Loucy (cell line): ENCODE results near the gene LHPP.
"Not testable (repeated sequence)": the region's sequence is repeated elsewhere in the genome, so short reads cannot be mapped to it uniquely, and the experiment has no call there.

Experiments
- H2AFZ ChIP-seq: fragments of 200-600 bp; sonication (generic); 2 replicates; pipeline ENCODE4 v1.6.0; 2016; ENCODE audit warnings: antibody characterized with exemption, mild to moderate bottlenecking, low read length, moderate library complexity
- H3F3A ChIP-seq: fragments of 200-600 bp; 2 replicates; pipeline ENCODE4 v1.6.0; 2016; ENCODE audit warnings: antibody characterized with exemption, low read depth, mild to moderate bottlenecking
- H3K27me3 ChIP-seq: fragments of 200-600 bp; sonication (generic); 2 replicates; pipeline ENCODE4 v1.6.1; 2014; ENCODE audit warnings: low read length, mild to moderate bottlenecking; ENCODE audit not compliant: insufficient read depth, poor library complexity, severe bottlenecking
- H3K36me3 ChIP-seq: fragments of 200-600 bp; sonication (generic); 2 replicates; pipeline ENCODE4 v1.6.1; 2016; ENCODE audit warnings: low read length; ENCODE audit not compliant: insufficient read depth
- H3K4me1 ChIP-seq: fragments of 200-600 bp; sonication (generic); 2 replicates; pipeline ENCODE4 v1.5.1; 2014; ENCODE audit warnings: low read length, mild to moderate bottlenecking; ENCODE audit not compliant: insufficient read depth, poor library complexity, severe bottlenecking
- H3K4me2 ChIP-seq: fragments of 200-600 bp; sonication (generic); 2 replicates; pipeline ENCODE4 v1.6.0; 2014; ENCODE audit warnings: antibody characterized with exemption, low read length, low read depth, mild to moderate bottlenecking; ENCODE audit not compliant: poor library complexity, severe bottlenecking
- H3K4me3 ChIP-seq: fragments of 200-600 bp; sonication (generic); 2 replicates; pipeline ENCODE4 v1.5.1; 2014; ENCODE audit warnings: low read length, mild to moderate bottlenecking, mixed read lengths; ENCODE audit not compliant: poor library complexity, severe bottlenecking
- H3K79me2 ChIP-seq: fragments of 200-600 bp; sonication (generic); 2 replicates; pipeline ENCODE4 v1.6.1; 2014; ENCODE audit warnings: low read length; ENCODE audit not compliant: insufficient read depth
- H3K9ac ChIP-seq: fragments of 200-600 bp; sonication (generic); 2 replicates; pipeline ENCODE4 v1.6.0; 2014; ENCODE audit warnings: mild to moderate bottlenecking, low read depth, low read length, moderate library complexity; ENCODE audit not compliant: poor library complexity, severe bottlenecking
- H3K9me2 ChIP-seq: fragments of 200-600 bp; sonication (generic); replicated peaks from 2 replicates; pipeline ENCODE4 v1.6.1; 2016; ENCODE audit warnings: low read depth, low read length, mixed read lengths
- H3K9me3 ChIP-seq: fragments of 200-600 bp; sonication (generic); 2 replicates; pipeline ENCODE4 v1.6.1; 2014; ENCODE audit warnings: mild to moderate bottlenecking, antibody characterized with exemption, low read length, low read depth; ENCODE audit not compliant: insufficient read depth
- H4K20me1 ChIP-seq: fragments of 200-600 bp; sonication (generic); 2 replicates; pipeline ENCODE4 v1.6.0; 2014; ENCODE audit warnings: antibody characterized with exemption, low read length, mild to moderate bottlenecking; ENCODE audit not compliant: insufficient read depth, poor library complexity, severe bottlenecking
- CTCF ChIP-seq: fragments of 200-600 bp; sonication (generic); conservative IDR thresholded peaks from 2 replicates; pipeline ENCODE4 v1.5.1; 2014; ENCODE audit warnings: mild to moderate bottlenecking, antibody characterized with exemption, low read length
- EZH2phosphoT487 ChIP-seq: fragments of 200-600 bp; IDR thresholded peaks from 2 replicates; pipeline ENCODE4 v1.6.1; 2018; ENCODE audit warnings: antibody characterized with exemption, mild to moderate bottlenecking, moderate library complexity, borderline replicate concordance

The LHPP gene

GRCh38 chr10:124429576-124429975 is 32.0 kb upstream of the LHPP start:
- Histone ChIP-seq H4K20me1 (no peaks in the 10 kb centered on the region), H3K9ac (no peak overlapping the region), H3K9me2 (no peaks in the 10 kb centered on the region), H3K27me3 (no peaks in the 10 kb centered on the region), H3F3A (no peaks in the 10 kb centered on the region), H3K79me2 (no peaks in the 10 kb centered on the region), H3K36me3 (no peaks in the 10 kb centered on the region), H3K4me3 (no peak overlapping the region), H3K4me2 (no peak overlapping the region), H3K4me1 (no peaks in the 10 kb centered on the region), H3K9me3 (no peaks in the 10 kb centered on the region), H2AFZ (no peak overlapping the region)
- TF ChIP-seq CTCF (no peak), EZH2phosphoT487 (no peak)

GRCh38 chr10:124430077-124430476 is 31.5 kb upstream of the LHPP start:
- Histone ChIP-seq H3K9ac (no peak overlapping the region), H3K4me2 (no peak overlapping the region), H3K9me3 (no peaks in the 10 kb centered on the region), H3K9me2 (no peaks in the 10 kb centered on the region), H2AFZ (no peak overlapping the region), H3K79me2 (no peaks in the 10 kb centered on the region), H4K20me1 (no peaks in the 10 kb centered on the region), H3F3A (no peaks in the 10 kb centered on the region), H3K4me3 (no peak overlapping the region), H3K4me1 (no peaks in the 10 kb centered on the region), H3K27me3 (no peaks in the 10 kb centered on the region), H3K36me3 (no peaks in the 10 kb centered on the region)
- no peak for TF ChIP-seq EZH2phosphoT487

- TF ChIP-seq EZH2phosphoT487 (no peak), CTCF (no peak)
- no peaks in the 10 kb centered on the region for H3K79me2 ChIP-seq
- H3K36me3 ChIP-seq = no peaks in the 10 kb centered on the region
- no peak overlapping the region for H3K4me3 ChIP-seq
- no peak overlapping the region for H3K9ac ChIP-seq
- no peaks in the 10 kb centered on the region for H3K27me3 ChIP-seq
- peaks cover 8% of the 10 kb centered on the region for H3K4me1 ChIP-seq
- H3K9me3 ChIP-seq = no peaks in the 10 kb centered on the region
- no peaks in the 10 kb centered on the region for H3K9me2 ChIP-seq
- H3F3A ChIP-seq = no peaks in the 10 kb centered on the region
- no peak overlapping the region for H3K4me2 ChIP-seq
- H4K20me1 ChIP-seq = no peaks in the 10 kb centered on the region
- H2AFZ ChIP-seq = no peak overlapping the region
These were observed 28.2 kb upstream of the LHPP start for GRCh38 chr10:124433461-124433860.

- H3K4me2 ChIP-seq = peak overlapping the region; percentile 70
- not testable (repeated sequence) for H4K20me1 ChIP-seq, H3K9me2 ChIP-seq, H3K9ac ChIP-seq, H3K9me3 ChIP-seq, H3F3A ChIP-seq, H3K36me3 ChIP-seq, H3K4me1 ChIP-seq, H3K4me3 ChIP-seq, H2AFZ ChIP-seq, H3K27me3 ChIP-seq, H3K79me2 ChIP-seq
These were observed 25.9 kb upstream of the LHPP start for GRCh38 chr10:124435683-124436082.
